ENCODE measurements around the gene TLR1.
"Not testable (repeated sequence)": the region's sequence is repeated elsewhere in the genome, so short reads cannot be mapped to it uniquely, and the experiment has no call there.

Gene TLR1

DNA sequence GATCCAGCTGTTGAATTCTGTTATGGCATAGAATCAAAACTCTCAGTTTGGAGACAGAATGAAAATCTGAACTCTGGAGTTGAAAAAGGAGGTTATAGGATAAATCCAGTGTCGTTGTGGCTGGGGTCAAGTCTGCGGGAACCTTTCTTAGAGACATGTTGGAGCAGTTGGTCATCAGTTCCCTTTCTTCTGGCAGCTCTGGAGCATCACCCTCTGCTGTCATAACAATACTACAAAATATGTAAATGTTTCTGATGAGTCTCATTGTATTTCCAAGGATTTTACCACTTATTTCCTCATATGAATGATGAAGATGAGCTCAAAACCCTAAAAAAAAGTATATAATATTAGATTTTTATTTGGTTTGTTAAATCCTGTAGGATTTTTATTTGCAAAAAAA lies 29.3 kb downstream of the TLR1 start:
- in situ Hi-C loops (cut with MboI; ENCODE audit: low sequenced_read_pairs): no loop called here

GRCh38 chr4:38774181-38774955 lies 30.2 kb downstream of the TLR1 start:
- in situ Hi-C loops (cut with MboI; ENCODE audit: low sequenced_read_pairs): no loop called here

DNA sequence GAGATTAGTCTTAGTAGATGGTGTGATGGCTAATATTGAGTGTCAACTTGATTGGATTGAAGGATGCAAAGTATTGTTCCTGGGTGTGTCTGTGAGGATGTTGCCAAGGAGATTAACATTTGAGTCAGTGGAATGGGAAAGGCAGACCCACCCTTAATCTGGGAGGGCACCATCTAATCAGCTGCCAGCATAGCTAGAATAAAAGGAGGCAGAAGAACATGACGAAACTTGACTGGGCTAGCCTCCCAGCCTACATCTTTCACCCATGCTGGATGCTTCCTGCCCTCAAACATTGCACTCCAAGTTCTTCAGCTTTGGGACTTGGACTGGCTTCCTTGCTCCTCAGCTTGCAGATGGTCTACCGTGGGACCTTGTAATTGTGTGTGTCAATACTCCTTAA lies 34.3 kb downstream of the TLR1 start:
- in situ Hi-C loops (cut with MboI; ENCODE audit: low sequenced_read_pairs): not testable (repeated sequence)

GRCh38 chr4:38769857-38770256 lies 34.7 kb downstream of the TLR1 start:
- in situ Hi-C loops (cut with MboI; ENCODE audit: low sequenced_read_pairs): no loop called here

DNA sequence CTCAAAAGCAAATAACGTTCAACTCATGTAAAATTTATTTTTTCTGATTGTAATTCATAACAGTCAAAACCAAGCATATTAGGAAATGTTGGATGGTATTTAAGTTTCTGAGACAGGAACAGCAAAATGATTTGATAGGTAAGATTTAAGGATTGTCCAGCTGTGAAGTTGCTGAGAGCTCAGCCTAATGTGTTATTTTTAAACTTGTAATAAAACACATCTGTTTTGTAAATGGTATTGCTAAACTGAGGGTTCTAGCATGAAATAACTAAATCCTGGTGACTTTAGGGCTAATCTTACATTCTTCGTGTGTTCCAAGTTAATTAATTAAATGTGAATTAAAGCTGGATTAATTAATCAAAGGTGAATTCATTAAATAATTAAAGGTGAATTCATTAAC lies 35.1 kb downstream of the TLR1 start:
- in situ Hi-C loops (cut with MboI; ENCODE audit: low sequenced_read_pairs): no loop called here

DNA sequence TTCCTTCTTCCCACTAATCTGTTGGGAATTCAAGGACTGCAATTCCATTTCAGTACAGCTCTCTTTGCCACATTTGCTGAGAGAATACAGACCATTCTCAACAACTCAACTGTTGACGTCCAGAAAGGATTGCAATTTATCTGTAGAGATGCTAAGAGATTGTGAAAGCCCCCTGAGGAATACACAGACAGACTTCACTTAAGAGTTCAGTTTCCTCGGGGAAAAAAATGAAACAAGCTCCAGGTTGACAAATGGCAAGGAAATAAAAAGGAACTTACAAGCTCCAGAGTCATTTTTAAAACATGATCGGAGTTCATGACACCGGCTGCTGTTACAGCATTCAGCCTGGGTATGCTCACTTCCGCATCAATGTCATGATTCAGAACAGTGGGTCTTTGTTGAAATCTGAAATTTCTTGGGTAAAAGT lies 35.6 kb downstream of the TLR1 start:
- in situ Hi-C loops (cut with MboI; ENCODE audit: low sequenced_read_pairs): no loop called here

- in situ Hi-C loops (cut with MboI; ENCODE audit: low sequenced_read_pairs): not testable (repeated sequence)
These were observed 37.7 kb downstream of the TLR1 start for GRCh38 chr4:38766940-38767339.

GRCh38 chr4:38765382-38765781 lies 39.2 kb downstream of the TLR1 start:
- in situ Hi-C loops (cut with MboI; ENCODE audit: low sequenced_read_pairs): no loop called here

- in situ Hi-C loops (cut with MboI; ENCODE audit: low sequenced_read_pairs): no loop called here
These were observed 40.3 kb downstream of the TLR1 start for GRCh38 chr4:38764277-38764676.

DNA sequence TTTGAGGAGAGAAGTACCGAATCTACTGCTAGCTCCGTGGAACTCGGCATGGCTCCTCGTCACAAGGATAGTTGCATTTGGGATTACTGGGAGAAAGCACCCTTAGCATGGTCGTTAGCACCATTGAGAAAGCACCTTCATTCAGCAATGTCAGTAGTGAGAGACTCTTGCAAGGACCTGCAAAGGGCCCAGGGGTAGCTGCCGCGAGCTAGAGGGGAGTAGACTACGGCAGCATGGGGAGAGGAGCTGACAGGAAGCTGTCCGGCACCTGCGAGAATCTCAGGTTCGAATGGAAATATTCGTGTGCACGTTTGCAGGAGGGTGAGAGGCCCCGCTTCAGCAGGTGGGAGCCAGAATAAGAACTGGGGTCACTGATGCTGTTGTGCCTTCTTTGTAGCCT lies 42.0 kb downstream of the TLR1 start:
- in situ Hi-C loops (cut with MboI; ENCODE audit: low sequenced_read_pairs): no loop called here

- in situ Hi-C loops (cut with MboI; ENCODE audit: low sequenced_read_pairs): loop anchor here (5.0 kb wide), 1 partner anchor 103 kb away; no protein-coding TSS in a partner anchor
These were observed 44.8 kb downstream of the TLR1 start for GRCh38 chr4:38759790-38760122.

DNA sequence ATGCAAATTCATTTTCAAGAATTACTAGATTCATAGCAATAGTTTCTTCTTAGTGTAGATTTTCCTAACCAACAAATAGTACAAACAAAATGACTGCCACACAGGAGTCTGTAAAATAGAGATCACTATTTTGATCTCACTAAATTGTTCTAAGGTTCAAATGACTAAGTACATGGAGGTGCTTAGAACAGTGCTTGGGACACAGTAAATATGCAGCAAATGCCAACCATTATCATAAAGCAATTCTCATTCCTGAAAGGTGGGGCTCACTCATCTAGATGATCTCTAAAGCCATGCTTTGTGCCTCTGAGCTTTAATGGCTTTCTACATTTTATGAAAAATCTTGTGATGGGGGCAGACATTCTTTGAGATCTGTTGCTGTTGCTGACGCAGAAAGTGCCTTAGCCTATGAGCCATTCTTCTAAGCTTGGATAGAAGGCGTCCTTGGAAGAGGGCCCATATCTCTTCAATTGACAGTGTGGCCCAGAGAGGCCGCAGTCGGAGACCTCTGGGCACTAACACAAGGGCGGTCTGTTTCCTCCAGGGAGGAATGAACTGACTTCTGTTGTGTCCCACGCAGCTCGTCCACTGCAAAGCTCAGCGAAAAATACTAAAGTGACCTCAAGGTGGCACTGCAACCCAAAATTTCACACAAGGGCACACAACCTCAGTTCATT lies 45.3 kb downstream of the TLR1 start:
- in situ Hi-C loops (cut with MboI; ENCODE audit: low sequenced_read_pairs): loop anchor here (5.0 kb wide), 1 partner anchor 103 kb away; no protein-coding TSS in a partner anchor

DNA sequence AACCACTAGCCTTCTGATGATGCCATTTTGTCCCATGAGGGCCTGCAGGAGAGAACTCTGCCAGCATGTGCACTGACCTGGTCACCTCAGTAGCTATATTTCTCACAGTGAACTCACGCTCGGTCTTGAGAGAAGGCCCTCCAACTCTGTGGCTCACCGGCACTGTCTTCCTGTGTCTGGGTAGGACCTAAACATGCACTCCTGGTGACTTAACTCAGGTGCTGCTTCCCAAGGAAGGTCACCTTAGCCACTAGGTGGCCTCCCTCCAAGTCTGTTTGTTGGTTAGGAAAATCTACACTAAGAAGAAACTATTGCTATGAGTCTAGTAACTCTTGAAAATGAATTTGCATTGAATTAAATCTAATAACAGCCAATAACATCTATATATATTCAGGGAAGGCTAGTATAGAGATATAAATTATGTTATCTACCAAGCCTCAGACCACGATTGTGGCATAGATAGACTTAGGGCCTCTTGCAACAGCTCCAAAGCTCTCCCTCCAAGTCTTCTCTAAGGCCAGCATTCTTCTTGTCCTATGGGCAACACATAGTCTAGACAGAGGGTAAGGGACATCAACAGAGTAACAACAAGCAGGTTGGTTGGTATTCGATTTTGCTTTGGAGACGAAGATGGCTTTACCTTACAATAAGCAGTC lies 46.5 kb downstream of the TLR1 start:
- in situ Hi-C loops (cut with MboI; ENCODE audit: low sequenced_read_pairs): loop anchor here (5.0 kb wide), 1 partner anchor 104 kb away; no protein-coding TSS in a partner anchor

DNA sequence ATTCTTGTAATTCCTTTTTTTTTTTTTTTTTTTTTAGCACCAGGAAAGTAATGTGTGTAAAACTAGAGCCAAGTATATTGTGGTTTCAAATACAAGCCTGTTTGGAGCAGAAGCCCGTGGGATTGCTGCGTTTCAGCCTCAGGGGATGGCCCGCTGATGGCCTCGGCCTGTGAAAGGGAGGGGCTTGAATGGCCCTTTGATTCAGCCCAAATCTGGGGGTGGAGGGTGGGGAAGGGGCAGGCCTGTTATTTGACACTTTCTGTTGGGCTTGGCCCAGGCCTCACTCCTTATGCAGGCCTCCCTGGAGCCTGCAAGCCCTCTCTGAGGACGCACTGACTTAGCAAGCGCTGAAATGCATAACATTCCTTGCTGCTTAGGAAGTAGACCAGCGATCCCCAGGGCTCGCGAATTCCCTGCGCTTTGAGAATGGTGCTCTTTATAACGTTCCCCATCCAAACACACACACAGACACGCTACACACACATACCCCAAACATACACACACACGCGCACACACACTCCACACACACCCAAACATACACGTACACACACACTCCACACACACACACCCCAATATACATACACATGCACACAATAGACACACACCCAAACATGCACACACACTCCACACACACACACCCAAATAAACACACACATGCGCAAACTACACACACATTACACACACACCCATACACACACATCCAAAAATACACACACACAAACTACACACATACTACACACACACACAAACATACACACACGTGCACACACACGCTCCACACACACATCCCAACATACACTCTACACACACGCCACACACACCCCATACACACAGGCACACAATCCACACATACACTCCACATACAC lies 51.4 kb downstream of the TLR1 start:
- in situ Hi-C loops (cut with MboI; ENCODE audit: low sequenced_read_pairs): no loop called here

DNA sequence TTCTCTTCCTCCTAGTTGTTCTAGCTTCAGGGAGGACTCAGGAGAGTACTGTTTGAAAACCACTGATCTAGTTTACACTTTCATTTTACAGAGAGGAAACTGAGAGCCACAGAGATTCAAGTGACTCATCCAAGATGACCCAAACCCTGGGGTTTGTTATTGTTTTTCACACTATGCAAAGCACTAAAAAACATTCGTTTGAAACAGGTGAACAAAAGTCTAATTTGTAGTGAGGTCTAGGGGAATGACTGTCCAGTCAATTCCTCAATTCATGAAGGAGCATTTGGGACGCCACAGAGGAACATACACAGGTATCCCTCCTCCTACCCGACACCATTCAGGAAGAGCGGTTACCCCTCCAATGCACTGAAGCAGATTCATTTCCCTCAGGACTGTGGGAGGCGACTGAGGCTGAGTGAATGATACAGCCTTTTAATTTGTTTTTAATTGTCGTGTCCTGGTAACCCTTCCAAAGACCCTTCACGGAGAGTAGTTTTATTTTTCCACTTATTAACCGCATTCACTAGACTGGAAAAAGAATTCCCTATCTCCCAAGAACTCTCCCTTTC lies 52.1 kb downstream of the TLR1 start:
- in situ Hi-C loops (cut with MboI; ENCODE audit: low sequenced_read_pairs): no loop called here

DNA sequence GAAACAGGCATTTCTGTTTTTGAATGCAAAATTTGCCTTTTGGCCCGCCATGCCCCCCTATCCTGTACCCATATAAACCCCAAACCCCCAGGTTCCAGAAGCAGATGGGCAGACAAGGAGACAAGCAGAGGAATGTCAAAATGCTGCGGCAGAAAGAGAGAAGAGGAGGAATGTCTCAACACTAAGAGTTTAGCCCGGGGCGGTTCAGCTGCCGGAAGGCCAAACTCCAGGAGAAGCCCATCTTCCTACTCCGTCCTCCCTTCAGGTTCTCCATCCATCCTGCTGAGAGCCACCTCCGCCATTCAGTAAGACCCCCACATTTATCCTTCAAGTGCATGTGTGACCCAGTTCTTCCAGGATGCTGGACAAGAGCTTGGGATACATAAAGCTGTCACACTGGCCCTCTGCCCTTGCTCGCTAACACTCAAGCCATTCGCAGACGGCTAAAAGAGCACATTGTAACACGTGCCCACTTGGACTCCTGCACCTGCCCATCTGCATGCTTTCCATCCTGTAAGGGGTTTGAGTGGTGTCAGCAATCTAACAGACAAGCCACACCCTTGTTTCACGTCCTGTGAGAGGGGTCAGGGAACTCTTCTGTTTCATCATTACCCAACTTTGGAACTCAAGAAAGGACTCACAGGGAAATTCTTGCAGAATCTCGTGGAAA lies 53.1 kb downstream of the TLR1 start:
- in situ Hi-C loops (cut with MboI; ENCODE audit: low sequenced_read_pairs): no loop called here

- in situ Hi-C loops (cut with MboI; ENCODE audit: low sequenced_read_pairs): loop anchor here (25.0 kb wide), 1 partner anchor 687 kb away; no protein-coding TSS in a partner anchor
These were observed 55.3 kb downstream of the TLR1 start for GRCh38 chr4:38749336-38749735.

GRCh38 chr4:38747629-38748028 lies 57.0 kb downstream of the TLR1 start:
- in situ Hi-C loops (cut with MboI; ENCODE audit: low sequenced_read_pairs): loop anchor here (25.0 kb wide), 1 partner anchor 685 kb away; no protein-coding TSS in a partner anchor

Measured in HL-60/S4 treated with phorbol 12-myristate 13-acetate at 8.2 ng/mL for 4 days and 3 days (cell line).